ENCODE measurements around the gene MUC15. TPM values are rescaled to one million over a fixed set of nuclear protein-coding genes. Genes with fewer than 3 reads are reported as not detected.

The MUC15 gene
- total RNA-seq (1 to 10 TPM in 1 of 7 donors, under 1 TPM in 2, not detected in 4; 0.25 to 4.5 (median 0.56) TPM), polyA plus RNA-seq (under 1 TPM in 1 of 2 donors, not detected in 1; 0.50 TPM)
- long read RNA-seq, donor 1 = 0 reads
- long read RNA-seq, donor 2 = 0 reads
- long read RNA-seq, donor 3 = 0 reads

- intact Hi-C loops (cut with DNase I) = no loop called here
- no peak for DNase-seq
- TF ChIP-seq EP300 (IDR thresholded peaks at IDR 0.05) (no peak), POLR2A (IDR thresholded peaks at IDR 0.05) (no peak), CTCF (IDR thresholded peaks at IDR 0.05) (no peak)
- H3K4me1 ChIP-seq (ENCODE audit: insufficient read depth) = no peaks in the 10 kb centered on the region
- 60 to 74% (median 65%) methylated on average over 12 of the region's 12 CpGs for WGBS, 3 donors
- no peaks in the 10 kb centered on the region for H3K27me3 ChIP-seq
- no peak within 1 kb of the TSS for H3K27ac ChIP-seq
- H3K4me3 ChIP-seq = no peak within 1 kb of the TSS
- no peaks in the 10 kb centered on the region for H3K36me3 ChIP-seq
- no peaks in the 10 kb centered on the region for H3K9me3 ChIP-seq
Observed at GRCh38 chr11:26571861-26572654, at the start of gene MUC15. Gene MUC15 (minus strand): TSS chr11:26572263. CDS start chr11:26567094, 5,169 bp downstream.

GRCh38 chr11:26621132-26621531 lies 49.1 kb upstream of the MUC15 start:
- TF ChIP-seq CTCF (IDR thresholded peaks at IDR 0.05) (no peak), POLR2A (IDR thresholded peaks at IDR 0.05) (no peak), EP300 (IDR thresholded peaks at IDR 0.05) (no peak)
- no peaks in the 10 kb centered on the region for H3K36me3 ChIP-seq
- H3K9me3 ChIP-seq = no peaks in the 10 kb centered on the region
- intact Hi-C loops (cut with DNase I) = no loop called here
- H3K4me3 ChIP-seq = no peak overlapping the region
- no peaks in the 10 kb centered on the region for H3K27me3 ChIP-seq
- H3K27ac ChIP-seq = no peak overlapping the region
- DNase-seq = no peak
- no peaks in the 10 kb centered on the region for H3K4me1 ChIP-seq (ENCODE audit: insufficient read depth)

- Histone ChIP-seq H3K36me3 (no peaks in the 10 kb centered on the region), H3K4me1 (ENCODE audit: insufficient read depth) (no peaks in the 10 kb centered on the region), H3K9me3 (no peaks in the 10 kb centered on the region), H3K4me3 (no peak overlapping the region), H3K27ac (no peak overlapping the region), H3K27me3 (no peaks in the 10 kb centered on the region)
- no peak for TF ChIP-seq POLR2A (IDR thresholded peaks at IDR 0.05)
- TF ChIP-seq CTCF (IDR thresholded peaks at IDR 0.05) = no peak
- TF ChIP-seq EP300 (IDR thresholded peaks at IDR 0.05) = no peak
- DNase-seq = no peak
- 94 to 98% (median 97%) methylated on average over 1 of the region's 1 CpG for WGBS, 3 donors
- intact Hi-C loops (cut with DNase I) = no loop called here
Observed at GRCh38 chr11:26620282-26621045, 48.4 kb upstream of the MUC15 start.

- no peak for DNase-seq
- H3K4me3 ChIP-seq = no peak overlapping the region
- no peaks in the 10 kb centered on the region for H3K36me3 ChIP-seq
- 42 to 53% (median 51%) methylated on average over 1 of the region's 1 CpG for WGBS, 3 donors
- no peaks in the 10 kb centered on the region for H3K27me3 ChIP-seq
- intact Hi-C loops (cut with DNase I) = no loop called here
- H3K9me3 ChIP-seq = no peaks in the 10 kb centered on the region
- H3K4me1 ChIP-seq (ENCODE audit: insufficient read depth) = no peaks in the 10 kb centered on the region
- no peak for TF ChIP-seq EP300 (IDR thresholded peaks at IDR 0.05)
- TF ChIP-seq POLR2A (IDR thresholded peaks at IDR 0.05) = no peak
- TF ChIP-seq CTCF (IDR thresholded peaks at IDR 0.05) = no peak
- no peak overlapping the region for H3K27ac ChIP-seq
Observed at GRCh38 chr11:26618441-26618840, 46.4 kb upstream of the MUC15 start.

Data from ovary (tissue), 10 donors.